ENCODE data around the gene LILRB3.
"Not testable (repeated sequence)": the region's sequence is repeated elsewhere in the genome, so short reads cannot be mapped to it uniquely, and the experiment has no call there.

The LILRB3 gene

DNA sequence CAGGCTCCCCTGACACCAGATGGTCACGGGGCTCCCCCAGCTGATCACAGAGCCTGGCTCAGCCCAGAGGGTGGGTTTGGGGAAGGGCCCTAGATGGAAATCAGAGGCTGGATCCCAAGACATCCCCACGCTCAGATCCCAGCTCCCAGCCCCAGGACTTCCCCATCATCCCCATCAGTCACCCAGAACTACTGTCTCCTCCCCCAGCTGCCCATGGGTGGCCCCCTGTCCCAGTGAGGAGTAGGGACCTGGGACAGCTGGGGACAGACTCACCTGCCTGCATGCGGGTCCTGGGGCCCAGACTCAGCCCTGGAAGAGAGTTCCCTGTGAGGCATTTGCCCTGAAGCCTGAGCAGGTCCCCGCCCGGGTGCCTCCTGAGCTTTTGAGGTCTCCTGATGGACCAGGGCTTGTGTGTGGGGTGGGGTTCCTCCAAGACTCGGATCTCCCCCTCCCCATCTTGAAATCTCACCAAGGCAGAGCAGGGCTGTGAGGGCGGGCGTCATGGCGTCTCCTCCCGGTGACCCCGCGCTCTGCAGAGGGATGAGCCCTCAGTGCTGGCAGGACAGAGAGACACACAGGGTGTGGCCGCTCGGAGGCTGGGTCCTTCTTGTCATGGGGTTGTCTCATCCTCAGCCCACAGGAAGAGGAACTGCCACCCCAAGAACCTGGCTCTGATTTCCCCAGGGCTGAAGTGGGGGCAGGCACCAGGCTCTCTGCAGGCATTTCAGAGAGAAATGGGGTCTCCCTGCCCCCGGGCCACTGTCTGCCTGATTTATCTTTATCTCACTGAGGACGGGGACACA, at the start of gene LILRB3:
Gene LILRB3 (minus strand): TSS at position 534 of the 803 bp plus-strand sequence. CDS start 31 bp downstream, at position 503.
- in situ Hi-C loops (cut with MboI; ENCODE audit: low sequenced_read_pairs) = not testable (repeated sequence)

DNA sequence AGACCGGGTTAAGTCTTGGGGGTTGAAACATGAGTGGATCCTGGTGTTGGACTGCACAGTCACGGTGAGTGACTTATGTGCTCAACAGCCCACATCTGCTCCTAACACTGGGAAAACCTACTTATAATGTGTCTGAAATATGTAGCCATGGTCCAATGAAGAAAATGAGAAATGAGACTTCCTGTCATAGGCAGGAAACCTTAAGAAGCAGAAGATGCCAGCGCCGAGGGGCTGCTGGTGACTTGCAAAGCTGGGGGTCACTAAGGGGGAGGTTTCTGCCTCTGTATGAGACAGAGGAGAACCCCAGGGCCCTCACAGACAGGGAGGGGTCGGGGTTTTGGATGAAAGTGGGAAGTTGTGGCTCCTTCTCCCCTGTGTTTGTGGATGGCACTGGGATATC, 49.4 kb upstream of the LILRB3 start:
- in situ Hi-C loops (cut with MboI; ENCODE audit: low sequenced_read_pairs) = not testable (repeated sequence)

DNA sequence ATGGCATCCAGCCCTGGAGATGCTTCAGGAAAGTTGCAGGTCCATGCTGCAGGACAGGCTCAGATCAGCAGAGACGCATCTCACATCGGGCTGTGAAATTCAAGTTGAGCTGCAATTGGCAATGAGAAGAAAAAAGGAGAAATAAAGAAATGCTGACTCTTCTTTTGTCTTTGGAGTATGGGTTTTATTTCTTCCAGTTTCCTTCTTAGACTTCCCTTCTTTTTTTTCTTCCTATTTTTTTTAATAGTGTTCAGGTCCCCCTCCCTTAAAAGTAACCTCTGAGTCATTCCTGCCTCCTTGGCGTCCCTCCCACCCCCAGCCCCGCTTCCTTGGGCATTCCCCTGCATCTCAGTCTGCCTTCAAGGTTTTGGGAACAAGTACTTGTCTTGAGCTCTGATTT, 48.8 kb upstream of the LILRB3 start:
- in situ Hi-C loops (cut with MboI; ENCODE audit: low sequenced_read_pairs) = not testable (repeated sequence)

GRCh38 chr19:54271106-54271505, 48.3 kb upstream of the LILRB3 start:
- in situ Hi-C loops (cut with MboI; ENCODE audit: low sequenced_read_pairs) = no loop called here

DNA sequence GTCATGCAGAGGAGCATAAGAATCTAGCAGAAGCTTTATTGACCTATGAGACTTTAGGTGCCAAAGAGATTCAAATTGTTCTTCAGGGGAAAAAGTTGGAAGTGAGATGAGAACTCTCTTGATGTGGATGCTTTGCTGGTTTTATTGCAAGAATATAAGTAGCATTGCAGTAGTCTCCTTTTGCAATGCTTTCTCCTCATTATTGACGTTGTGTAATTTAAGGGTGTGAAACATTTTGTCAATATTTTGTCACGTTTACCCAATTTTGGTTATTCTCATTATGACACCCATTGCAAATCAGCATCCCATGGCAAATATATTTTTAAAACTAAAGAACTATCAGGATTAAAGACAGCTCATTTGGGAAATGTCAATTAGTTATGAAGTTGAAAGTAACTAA, 46.1 kb upstream of the LILRB3 start:
- in situ Hi-C loops (cut with MboI; ENCODE audit: low sequenced_read_pairs) = no loop called here

- in situ Hi-C loops (cut with MboI; ENCODE audit: low sequenced_read_pairs) = no loop called here
Observed at GRCh38 chr19:54266133-54266532, 43.3 kb upstream of the LILRB3 start.

DNA sequence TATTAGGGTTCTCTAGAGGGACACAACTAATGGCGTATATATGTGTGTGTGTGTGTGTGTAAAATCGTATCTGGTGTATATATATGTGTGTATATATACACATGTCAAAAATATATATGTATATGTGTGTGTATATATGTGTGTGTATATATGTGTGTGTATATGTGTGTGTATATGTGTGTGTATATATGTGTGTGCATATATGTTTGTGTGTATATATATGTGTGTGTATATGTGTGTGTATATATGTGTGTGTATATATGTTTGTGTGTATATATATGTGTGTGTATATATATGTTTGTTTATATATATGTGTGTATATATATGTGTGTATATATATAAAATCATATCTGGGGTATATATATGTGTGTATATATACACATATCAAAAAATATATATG, 39.7 kb upstream of the LILRB3 start:
- in situ Hi-C loops (cut with MboI; ENCODE audit: low sequenced_read_pairs) = no loop called here

DNA sequence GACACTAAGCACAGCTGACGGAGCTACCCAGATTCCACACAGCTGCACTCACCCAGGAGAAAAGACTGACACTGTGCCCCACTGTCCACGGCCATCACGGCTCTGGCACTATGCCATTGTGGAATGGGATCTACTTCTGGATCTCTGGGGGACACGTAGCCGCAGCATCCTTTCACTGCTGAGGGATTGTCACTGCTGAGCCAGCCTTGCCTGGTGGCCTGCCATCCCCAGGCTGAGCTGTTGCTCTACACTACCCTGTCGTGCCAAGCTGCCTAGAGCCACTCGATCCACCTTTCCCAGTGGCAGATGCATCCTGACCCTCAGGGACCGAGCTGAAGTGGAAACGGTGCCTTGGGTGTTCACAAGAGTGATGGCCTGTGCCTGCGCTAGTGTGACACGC, 39.3 kb upstream of the LILRB3 start:
- in situ Hi-C loops (cut with MboI; ENCODE audit: low sequenced_read_pairs) = no loop called here

DNA sequence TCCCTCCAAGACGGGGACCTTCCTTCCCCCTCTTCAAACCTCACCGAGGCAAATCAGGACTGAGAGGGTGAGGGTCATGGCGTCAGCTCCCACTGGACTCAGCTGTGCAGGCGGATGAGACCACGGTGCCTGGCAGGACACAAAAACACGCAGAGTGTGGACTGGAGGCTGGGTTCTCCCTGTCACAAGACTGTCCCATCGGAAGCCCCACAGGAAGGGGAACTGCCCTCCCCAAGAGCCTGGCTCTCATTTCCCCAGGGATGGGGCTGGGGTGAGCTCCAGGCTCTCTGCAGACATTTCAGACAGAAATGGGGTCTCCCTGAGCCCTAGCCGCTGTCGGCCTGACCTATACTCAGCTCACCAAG, 34.3 kb upstream of the LILRB3 start, which contains the start of gene LILRB5:
Gene LILRB5 (minus strand): TSS at position 158 of the 365 bp plus-strand sequence. CDS start 80 bp downstream, at position 78.
- in situ Hi-C loops (cut with MboI; ENCODE audit: low sequenced_read_pairs) = no loop called here

DNA sequence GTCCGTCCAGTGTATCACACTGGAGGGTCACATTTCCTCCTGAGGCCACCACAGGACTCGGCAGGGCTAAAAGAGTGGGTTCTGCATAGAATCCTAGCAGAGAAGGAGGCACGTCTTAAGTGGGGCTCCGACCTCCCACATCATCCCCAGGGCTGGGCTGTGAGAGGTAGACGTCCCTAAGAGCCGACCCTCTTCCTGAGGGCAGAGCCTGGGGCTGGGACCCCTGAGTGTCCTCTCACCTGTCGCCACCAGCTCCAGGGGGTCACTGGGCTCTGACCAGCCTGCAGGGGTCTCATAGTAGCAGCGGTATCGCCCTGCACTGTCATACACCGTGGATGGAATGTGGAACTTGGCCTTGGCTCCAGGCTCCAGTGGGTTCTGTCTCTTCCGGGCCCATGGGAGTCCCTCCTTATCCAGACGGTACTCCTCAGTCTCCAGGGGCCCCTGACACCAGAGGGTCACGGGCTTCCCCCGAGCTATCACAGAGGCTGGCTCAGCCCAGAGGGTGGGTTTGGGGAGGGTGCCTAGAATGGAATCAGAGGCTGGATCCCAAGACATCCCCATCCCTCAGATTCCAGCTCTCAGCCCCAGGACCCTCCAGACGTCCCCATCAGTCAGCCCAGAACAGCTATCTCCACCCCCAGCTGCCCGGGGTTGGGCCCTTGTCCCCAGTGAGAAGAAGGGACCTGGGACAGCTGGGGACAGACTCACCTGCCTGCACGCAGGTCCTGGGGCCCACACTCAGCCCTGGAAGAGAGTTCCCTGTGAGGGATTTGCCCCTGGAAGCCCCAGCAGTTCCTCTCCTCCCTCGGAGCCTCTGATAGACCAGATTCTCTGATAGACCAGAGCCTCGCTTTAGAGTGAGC, 33.7 kb upstream of the LILRB3 start:
- in situ Hi-C loops (cut with MboI; ENCODE audit: low sequenced_read_pairs) = no loop called here

- in situ Hi-C loops (cut with MboI; ENCODE audit: low sequenced_read_pairs) = no loop called here
Observed at GRCh38 chr19:54255105-54255775, 32.4 kb upstream of the LILRB3 start.

- in situ Hi-C loops (cut with MboI; ENCODE audit: low sequenced_read_pairs) = no loop called here
Observed at GRCh38 chr19:54254195-54254906, 31.5 kb upstream of the LILRB3 start.

GRCh38 chr19:54253331-54254194, 30.8 kb upstream of the LILRB3 start:
- in situ Hi-C loops (cut with MboI; ENCODE audit: low sequenced_read_pairs) = no loop called here

GRCh38 chr19:54252845-54253244, 30.0 kb upstream of the LILRB3 start:
- in situ Hi-C loops (cut with MboI; ENCODE audit: low sequenced_read_pairs) = no loop called here

- in situ Hi-C loops (cut with MboI; ENCODE audit: low sequenced_read_pairs) = no loop called here
Observed at GRCh38 chr19:54252243-54252642, 29.4 kb upstream of the LILRB3 start.

GRCh38 chr19:54248016-54248601, 25.3 kb upstream of the LILRB3 start:
- in situ Hi-C loops (cut with MboI; ENCODE audit: low sequenced_read_pairs) = no loop called here

- in situ Hi-C loops (cut with MboI; ENCODE audit: low sequenced_read_pairs) = no loop called here
Observed at GRCh38 chr19:54247106-54247930, 24.5 kb upstream of the LILRB3 start.

- in situ Hi-C loops (cut with MboI; ENCODE audit: low sequenced_read_pairs) = no loop called here
Observed at GRCh38 chr19:54245936-54246335, 23.1 kb upstream of the LILRB3 start.

DNA sequence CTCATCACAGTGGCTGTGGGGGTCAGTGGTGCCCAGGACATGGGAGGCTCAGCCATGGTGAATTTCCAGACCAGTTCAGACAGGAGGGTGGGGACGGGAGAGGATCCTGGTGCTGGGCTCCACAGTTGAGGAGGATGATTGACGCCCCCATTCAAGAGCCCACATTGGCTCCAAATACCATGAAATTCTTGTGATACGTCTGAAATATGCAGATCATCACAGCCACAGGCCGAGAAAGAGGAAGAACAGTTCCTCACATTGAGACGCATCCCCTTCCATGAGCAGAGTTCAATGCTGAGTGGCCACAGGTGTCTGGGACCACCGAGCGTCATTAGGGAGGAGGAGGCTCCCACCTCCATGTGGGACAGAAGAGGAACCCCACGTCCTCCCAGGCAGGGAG, 21.0 kb upstream of the LILRB3 start:
- in situ Hi-C loops (cut with MboI; ENCODE audit: low sequenced_read_pairs) = not testable (repeated sequence)
